ENCODE results near the gene ABCA9.

GRCh38 chr17:69093995-69094394 lies 33.3 kb upstream of the ABCA9 start:
- TF ChIP-seq, protein P1, sequence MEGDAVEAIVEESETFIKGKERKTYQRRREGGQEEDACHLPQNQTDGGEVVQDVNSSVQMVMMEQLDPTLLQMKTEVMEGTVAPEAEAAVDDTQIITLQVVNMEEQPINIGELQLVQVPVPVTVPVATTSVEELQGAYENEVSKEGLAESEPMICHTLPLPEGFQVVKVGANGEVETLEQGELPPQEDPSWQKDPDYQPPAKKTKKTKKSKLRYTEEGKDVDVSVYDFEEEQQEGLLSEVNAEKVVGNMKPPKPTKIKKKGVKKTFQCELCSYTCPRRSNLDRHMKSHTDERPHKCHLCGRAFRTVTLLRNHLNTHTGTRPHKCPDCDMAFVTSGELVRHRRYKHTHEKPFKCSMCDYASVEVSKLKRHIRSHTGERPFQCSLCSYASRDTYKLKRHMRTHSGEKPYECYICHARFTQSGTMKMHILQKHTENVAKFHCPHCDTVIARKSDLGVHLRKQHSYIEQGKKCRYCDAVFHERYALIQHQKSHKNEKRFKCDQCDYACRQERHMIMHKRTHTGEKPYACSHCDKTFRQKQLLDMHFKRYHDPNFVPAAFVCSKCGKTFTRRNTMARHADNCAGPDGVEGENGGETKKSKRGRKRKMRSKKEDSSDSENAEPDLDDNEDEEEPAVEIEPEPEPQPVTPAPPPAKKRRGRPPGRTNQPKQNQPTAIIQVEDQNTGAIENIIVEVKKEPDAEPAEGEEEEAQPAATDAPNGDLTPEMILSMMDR (IDR thresholded peaks at IDR 0.05; ENCODE audit: poor library complexity, severe bottlenecking) = no peak
- no peak for TF ChIP-seq EP300 (conservative IDR thresholded peaks at IDR 0.05; ENCODE audit: poor library complexity, severe bottlenecking)
- no peak for TF ChIP-seq REST (IDR thresholded peaks at IDR 0.05; ENCODE audit: borderline replicate concordance)
- no peak for TF ChIP-seq EZH2 (IDR thresholded peaks at IDR 0.05; ENCODE audit: borderline replicate concordance, insufficient read depth, low read length, poor library complexity, severe bottlenecking)
- no peak for TF ChIP-seq POLR2AphosphoS5 (IDR thresholded peaks at IDR 0.05)
- TF ChIP-seq RAD21 (conservative IDR thresholded peaks at IDR 0.05) = no peak
- TF ChIP-seq MXI1 (conservative IDR thresholded peaks at IDR 0.05; ENCODE audit: poor library complexity, severe bottlenecking) = no peak
- no peak for TF ChIP-seq TAF1 (IDR thresholded peaks at IDR 0.05; ENCODE audit: low read depth)
- no peak for TF ChIP-seq SMC3 (conservative IDR thresholded peaks at IDR 0.05; ENCODE audit: poor library complexity)

All from neural cell (in vitro differentiated cells).